Stimulated activated naive CD4-positive, alpha-beta T cell (primary cell): Measurements from ENCODE around the gene ZNF621.

Experiments
- DNase-seq, 6 experiments: peaks; one replicate each; lab custom pipeline; 2025; lab: John Stamatoyannopoulos, UW

Gene ZNF621

DNA sequence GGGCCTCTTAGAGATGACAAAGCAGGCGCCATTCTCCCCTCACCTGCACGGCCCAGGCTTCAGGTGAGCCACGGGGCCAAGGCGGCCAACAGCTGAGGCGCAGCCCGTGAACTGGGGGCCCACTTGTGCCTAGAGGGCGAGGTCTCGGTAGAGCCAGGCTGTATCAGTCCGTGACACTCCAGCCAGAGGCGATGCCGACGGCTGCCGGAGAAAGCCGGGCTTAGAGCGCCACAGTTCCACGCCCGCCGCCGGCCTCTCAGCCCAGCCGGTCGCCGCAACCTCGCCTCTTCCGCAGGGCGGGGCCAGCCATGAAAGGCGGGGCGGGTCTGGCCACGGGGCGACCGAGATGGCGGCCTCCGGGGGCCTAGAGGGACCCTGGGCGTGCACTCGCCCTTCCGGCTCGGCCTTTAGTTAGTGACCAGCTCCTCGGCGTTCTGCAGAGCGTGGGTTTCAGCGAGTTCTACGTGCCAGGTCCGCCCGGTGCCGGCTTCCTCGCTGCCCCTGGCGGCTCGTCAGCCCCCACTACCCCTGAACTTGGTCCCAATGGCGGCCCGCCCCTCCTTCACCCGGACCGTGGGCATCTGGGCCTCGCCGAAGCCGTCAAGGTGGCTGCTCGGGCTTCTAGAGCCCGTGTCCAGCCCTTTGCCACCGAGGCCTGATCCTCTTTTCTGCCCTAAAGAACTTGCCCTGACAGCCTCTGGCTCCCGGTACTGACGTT lies at the start of gene ZNF621:
Gene ZNF621, plus strand, starts transcription at position 393 of the 718 bp plus-strand sequence. CDS start 881 bp downstream, outside the sequence.
- peak; percentile 55 to 78 (median 63) for DNase-seq

- peak in 5 of 6 experiments; percentile 14 to 44 (median 20) for DNase-seq
Observed at GRCh38 chr3:40476478-40477470, 48.0 kb upstream of the ZNF621 start, which contains the start of gene ZNF619. Gene ZNF619, plus strand, starts transcription at chr3:40477122. Its CDS starts 858 bp downstream, at chr3:40477980.

DNA sequence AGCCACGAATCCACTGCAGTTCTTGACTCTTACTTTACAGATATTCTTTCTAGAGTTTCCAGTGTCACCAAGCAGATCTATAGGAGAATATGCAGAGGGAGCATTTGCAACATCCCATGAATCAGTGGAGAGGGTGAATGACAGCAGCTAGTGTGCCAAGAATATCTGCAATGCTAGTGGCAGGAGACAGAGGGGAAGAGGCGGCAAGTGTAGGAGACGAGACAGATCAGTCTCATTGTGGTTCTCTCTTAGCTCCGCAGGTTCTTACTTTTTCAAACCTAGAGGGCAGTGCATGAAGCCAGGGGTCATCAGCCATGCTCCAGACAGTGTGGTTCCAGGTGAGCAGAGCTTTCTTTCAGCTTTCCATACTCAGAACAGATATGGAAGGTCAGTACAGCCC lies 47.1 kb upstream of the ZNF621 start:
- no peak for DNase-seq

DNA sequence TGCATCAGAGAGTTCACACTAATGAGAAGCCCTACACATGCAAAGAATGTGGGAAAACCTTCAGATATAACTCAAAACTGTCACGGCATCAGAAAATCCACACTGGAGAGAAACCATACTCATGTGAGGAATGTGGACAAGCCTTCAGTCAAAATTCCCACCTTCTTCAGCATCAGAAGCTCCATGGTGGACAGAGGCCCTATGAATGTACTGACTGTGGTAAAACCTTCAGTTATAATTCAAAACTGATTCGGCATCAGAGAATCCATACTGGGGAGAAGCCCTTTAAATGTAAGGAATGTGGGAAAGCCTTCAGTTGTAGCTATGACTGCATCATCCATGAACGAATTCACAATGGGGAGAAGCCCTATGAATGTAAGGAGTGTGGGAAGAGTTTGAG lies 37.6 kb upstream of the ZNF621 start:
- DNase-seq: no peak

DNA sequence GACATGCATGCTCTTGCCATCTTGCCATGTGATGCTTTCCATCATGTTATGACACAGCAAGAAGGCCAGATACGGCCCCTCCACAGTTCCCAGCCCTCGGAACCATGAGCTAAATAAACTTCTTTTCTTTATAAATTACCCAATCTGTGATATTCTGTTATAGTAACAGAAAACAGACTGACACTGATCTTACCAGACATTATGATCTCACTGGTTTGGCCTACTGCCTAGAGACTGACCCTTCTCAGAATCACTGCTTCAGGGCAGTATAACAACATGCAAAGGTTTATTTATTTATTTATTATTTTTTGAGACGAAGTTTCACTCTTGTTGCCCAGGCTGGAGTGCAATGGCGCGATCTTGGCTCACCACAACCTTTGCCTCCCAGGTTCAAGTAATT lies 33.8 kb upstream of the ZNF621 start:
- DNase-seq: no peak

DNA sequence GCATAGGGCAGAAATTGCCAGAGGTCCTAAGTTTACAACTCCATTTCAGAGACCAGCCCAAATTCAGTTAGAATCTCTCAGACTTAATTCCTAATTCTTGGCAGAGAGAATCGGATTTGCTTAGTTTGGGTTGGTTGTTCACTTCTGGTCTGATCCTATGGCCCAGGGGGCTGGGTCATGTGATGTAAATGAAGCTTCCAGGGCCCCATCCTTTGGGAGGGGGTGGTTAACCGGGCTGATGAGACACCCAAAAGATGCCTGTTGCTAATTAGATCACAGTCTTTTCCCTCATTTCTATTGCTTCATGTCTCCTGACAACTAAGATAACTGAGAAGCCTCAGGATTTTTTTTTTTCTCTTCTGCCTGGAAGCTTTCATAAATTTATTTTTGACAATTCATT lies 30.1 kb upstream of the ZNF621 start:
- DNase-seq: no peak

DNA sequence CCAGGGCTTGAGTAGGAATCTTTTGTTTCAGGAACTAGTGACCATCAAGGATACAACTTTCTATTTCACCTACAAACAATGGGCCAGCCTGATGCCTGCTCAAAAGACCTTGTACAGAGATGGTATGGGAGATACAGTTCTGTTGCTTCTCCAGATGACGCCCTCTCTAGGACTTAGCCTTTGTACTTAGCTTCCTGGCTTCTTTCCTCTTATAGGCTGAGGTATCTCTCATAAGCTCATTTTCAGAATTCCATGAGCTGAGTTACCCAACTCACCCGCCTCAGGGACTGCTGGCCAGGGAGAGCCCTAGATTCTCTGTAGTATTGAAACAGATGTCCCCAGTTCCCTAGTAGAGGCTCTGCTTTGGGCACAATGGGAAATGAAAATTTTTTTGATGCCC lies 27.5 kb upstream of the ZNF621 start:
- no peak for DNase-seq

DNA sequence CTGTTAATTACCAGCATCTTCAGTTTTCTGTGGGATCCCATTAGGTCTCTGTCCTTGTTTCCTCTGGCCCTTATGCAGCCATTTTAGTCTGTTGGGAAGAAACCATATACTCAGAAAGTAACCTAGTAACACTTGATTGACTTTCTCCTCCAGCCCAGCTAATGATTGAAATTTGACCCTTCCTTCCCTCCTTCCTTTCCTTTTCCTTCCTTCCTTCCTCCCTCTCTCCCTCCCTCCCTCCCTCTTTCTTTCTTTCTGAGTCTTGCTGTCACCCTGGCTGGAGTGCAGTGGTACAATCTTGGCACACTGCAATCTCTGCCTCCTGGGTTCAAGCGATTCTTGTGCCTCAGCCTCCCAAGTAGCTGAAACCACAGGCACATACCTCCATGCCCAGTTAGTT lies 24.8 kb upstream of the ZNF621 start:
- no peak for DNase-seq

- DNase-seq: no peak
Observed at GRCh38 chr3:40502034-40502433, 22.7 kb upstream of the ZNF621 start.

DNA sequence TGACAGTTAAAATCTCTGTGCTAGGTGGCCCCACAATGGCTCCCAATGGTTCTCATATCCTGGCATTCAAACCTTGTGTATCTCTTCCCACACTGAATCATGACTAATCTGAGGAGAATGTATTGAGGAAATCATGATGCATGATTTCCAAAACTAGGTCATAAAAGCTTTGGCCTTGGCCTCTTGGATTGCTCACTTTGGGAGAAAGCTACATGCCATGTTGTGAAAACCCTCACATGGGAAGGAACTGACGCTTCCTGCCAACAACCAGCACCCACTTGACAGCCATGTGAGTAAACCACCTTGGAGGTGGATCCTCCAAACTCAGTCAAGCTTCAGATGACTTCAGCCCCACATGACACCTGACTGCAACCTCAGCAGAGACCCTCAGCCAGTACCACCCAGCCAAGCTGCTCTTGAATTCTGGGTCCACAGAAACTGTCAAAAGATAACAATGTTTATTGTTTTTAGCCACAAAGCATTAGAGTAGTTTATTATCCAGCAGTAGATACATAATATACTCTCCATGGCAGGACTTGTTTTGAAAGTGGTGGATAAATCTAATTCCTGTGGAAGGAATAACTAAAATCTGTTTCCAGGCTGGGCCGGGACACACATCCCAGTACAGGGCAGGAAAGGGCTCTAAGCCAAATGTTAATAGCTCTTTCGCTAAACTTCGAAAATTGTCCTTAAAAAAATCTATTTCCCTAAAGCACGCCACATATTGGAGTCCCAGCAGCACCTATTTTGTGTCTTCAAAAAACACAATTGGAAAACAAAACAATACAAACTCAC lies 19.9 kb upstream of the ZNF621 start:
- no peak for DNase-seq

DNA sequence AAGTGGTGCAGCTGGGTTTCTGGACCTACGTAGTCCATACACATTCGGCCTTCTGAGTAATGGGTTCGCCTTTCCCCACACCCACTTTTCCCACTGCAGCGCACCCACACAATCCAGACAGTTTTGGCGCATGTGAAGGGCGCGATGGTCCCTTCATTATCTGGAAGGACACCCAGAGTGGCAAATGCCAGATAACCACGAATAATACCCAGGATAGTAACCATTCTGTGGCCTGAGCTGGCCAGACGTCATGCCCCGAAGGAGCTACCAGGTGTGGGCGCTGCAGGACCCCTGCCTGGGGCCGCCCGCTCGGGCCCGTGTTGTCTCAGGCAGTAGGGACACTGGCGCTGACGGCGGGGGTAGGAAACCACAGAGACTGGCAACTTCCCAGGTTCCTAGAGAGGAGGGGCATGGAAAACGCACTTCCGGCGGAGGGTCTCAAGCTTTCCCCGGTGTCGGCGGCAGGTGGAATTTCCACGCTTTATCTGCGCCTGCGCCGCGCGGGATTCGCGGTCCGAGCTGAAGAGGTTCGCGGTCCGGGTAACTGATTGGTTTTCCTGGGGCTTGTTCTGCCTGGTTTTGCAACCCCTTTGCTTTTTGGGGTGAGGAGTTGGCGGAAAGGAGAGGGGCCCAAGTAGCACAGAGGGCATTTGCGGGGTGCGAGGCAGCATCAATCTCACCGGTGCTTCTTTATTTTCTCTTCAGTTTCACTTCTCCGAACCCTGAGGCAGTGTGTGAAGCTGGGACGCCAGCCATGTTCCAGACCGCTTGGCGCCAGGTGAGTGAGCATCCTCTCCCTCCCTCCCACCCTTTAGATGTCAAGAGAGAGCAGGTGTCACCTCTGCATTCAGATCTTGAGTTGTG lies 18.9 kb upstream of the ZNF621 start, which contains the start of gene ZNF620:
Gene ZNF620, plus strand, starts transcription at position 441 of the 864 bp plus-strand sequence. Its CDS starts 314 bp downstream, at position 755.
- peak; percentile 6 to 47 (median 29) for DNase-seq

- no peak for DNase-seq
Observed at GRCh38 chr3:40511031-40511718, 13.6 kb upstream of the ZNF621 start.

DNA sequence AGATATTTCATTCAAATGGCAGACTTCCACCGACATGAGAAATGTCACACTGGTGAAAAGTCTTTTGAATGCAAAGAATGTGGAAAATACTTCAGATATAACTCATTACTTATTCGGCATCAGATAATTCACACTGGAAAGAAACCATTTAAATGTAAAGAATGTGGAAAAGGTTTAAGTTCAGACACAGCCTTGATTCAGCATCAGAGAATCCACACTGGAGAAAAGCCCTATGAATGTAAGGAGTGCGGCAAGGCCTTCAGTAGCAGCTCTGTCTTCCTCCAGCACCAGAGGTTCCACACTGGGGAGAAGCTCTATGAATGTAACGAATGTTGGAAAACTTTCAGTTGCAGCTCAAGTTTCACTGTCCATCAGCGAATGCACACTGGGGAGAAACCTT lies 8.6 kb upstream of the ZNF621 start:
- DNase-seq: no peak

- no peak for DNase-seq
Observed at GRCh38 chr3:40518067-40518466, 6.7 kb upstream of the ZNF621 start.

- no peak for DNase-seq
Observed at GRCh38 chr3:40518848-40519247, 5.9 kb upstream of the ZNF621 start.

GRCh38 chr3:40521254-40521653 lies 3.5 kb upstream of the ZNF621 start:
- no peak for DNase-seq

GRCh38 chr3:40523781-40524180 lies 979 bp upstream of the ZNF621 start:
- DNase-seq: no peak

DNA sequence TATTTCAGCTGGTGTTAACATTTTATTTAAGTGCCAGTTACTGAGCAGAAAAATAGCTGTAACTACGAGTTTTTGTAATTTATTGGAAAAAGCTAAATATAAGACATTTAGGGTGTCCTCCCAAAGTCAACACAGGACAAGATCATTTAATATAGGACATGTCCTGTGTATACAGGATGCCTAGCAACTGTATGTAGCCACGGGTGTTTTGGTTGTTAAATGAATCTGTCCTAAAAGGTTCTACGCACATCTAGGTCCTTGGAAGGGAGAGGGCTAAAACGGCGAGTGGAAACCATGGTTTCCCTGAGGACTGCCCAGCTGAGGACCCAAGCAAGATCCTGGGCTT lies 565 bp upstream of the ZNF621 start:
- DNase-seq: no peak

- DNase-seq: no peak
Observed at GRCh38 chr3:40528426-40528825, 3.7 kb downstream of the ZNF621 start.

- no peak for DNase-seq
Observed at GRCh38 chr3:40532252-40532651, 7.5 kb downstream of the ZNF621 start.
